ENCODE results near the gene DOCK11. TPM values are rescaled to one million over a fixed set of nuclear protein-coding genes. Genes with fewer than 3 reads are reported as not detected.

DOCK11 gene
- total RNA-seq, 3 donors from 2014 or later = 4.5 to 31.6 (median 8.4) TPM

- ATAC-seq (no peak), DNase-seq (no peak)
- intact Hi-C loops (cut with DNase I, micrococcal nuclease) = no loop called here
- Histone ChIP-seq H3K36me3 (ENCODE audit: low read depth) (no peaks in the 10 kb centered on the region), H3K9me3 (no peaks in the 10 kb centered on the region), H3K4me3 (no peak overlapping the region), H3K4me1 (ENCODE audit: low read depth) (no peaks in the 10 kb centered on the region)
- no peak for TF ChIP-seq CTCF (IDR thresholded peaks at IDR 0.05)
These were observed 136.0 kb downstream of the DOCK11 start for GRCh38 chrX:118631586-118631985.

GRCh38 chrX:118632862-118633261, 137.2 kb downstream of the DOCK11 start:
- Histone ChIP-seq H3K36me3 (ENCODE audit: low read depth) (no peaks in the 10 kb centered on the region), H3K9me3 (no peaks in the 10 kb centered on the region), H3K4me1 (ENCODE audit: low read depth) (no peaks in the 10 kb centered on the region), H3K4me3 (no peak overlapping the region)
- no peak for DNase-seq
- intact Hi-C loops (cut with DNase I, micrococcal nuclease) = no loop called here
- no peak for ATAC-seq
- no peak for TF ChIP-seq CTCF (IDR thresholded peaks at IDR 0.05)

GRCh38 chrX:118633530-118633929, 137.9 kb downstream of the DOCK11 start:
- intact Hi-C loops (cut with DNase I, micrococcal nuclease) = no loop called here
- Histone ChIP-seq H3K9me3 (no peaks in the 10 kb centered on the region), H3K36me3 (ENCODE audit: low read depth) (no peaks in the 10 kb centered on the region), H3K4me3 (no peak overlapping the region), H3K4me1 (ENCODE audit: low read depth) (no peaks in the 10 kb centered on the region)
- no peak for TF ChIP-seq CTCF (IDR thresholded peaks at IDR 0.05)
- no peak for DNase-seq
- ATAC-seq = no peak

- Histone ChIP-seq H3K36me3 (ENCODE audit: low read depth) (no peaks in the 10 kb centered on the region), H3K9me3 (no peaks in the 10 kb centered on the region), H3K4me3 (no peak overlapping the region), H3K4me1 (ENCODE audit: low read depth) (no peaks in the 10 kb centered on the region)
- intact Hi-C loops (cut with DNase I, micrococcal nuclease) = no loop called here
- TF ChIP-seq CTCF (IDR thresholded peaks at IDR 0.05) = no peak
- ATAC-seq = no peak
- DNase-seq = no peak
These were observed 138.7 kb downstream of the DOCK11 start for GRCh38 chrX:118634336-118634735.

- DNase-seq = no peak
- Histone ChIP-seq H3K36me3 (ENCODE audit: low read depth) (no peaks in the 10 kb centered on the region), H3K4me3 (no peak overlapping the region), H3K9me3 (no peaks in the 10 kb centered on the region), H3K4me1 (ENCODE audit: low read depth) (no peaks in the 10 kb centered on the region)
- ATAC-seq = no peak
- intact Hi-C loops (cut with DNase I, micrococcal nuclease) = no loop called here
- no peak for TF ChIP-seq CTCF (IDR thresholded peaks at IDR 0.05)
These were observed 142.4 kb downstream of the DOCK11 start for GRCh38 chrX:118637997-118638396.

- H3K4me3 ChIP-seq = no peak overlapping the region
- peak in 1 of 3 donors; percentile 23 for DNase-seq
- intact Hi-C loops (cut with DNase I, micrococcal nuclease) = loop anchor here (10.0 kb wide), 1 partner anchor 160 kb away; no protein-coding TSS in a partner anchor
- no peaks in the 10 kb centered on the region for H3K4me1 ChIP-seq (ENCODE audit: low read depth)
- no peak for TF ChIP-seq CTCF (IDR thresholded peaks at IDR 0.05)
- peak; percentile 74 for ATAC-seq
- H3K36me3 ChIP-seq (ENCODE audit: low read depth) = no peaks in the 10 kb centered on the region
- H3K9me3 ChIP-seq = no peaks in the 10 kb centered on the region
These were observed 148.8 kb downstream of the DOCK11 start for GRCh38 chrX:118644378-118644777.
